Stimulated activated CD4-positive, alpha-beta T cell treated with anti-CD3 and anti-CD28 coated beads, Interleukin-15, amount 100 ng/mL, for 48 hours (primary cell): ENCODE results near the gene CCDC190.
A peak's percentile ranks its signal among the peaks of the same experiment; 100 is the strongest.
"Not testable (repeated sequence)": the region's sequence is repeated elsewhere in the genome, so short reads cannot be mapped to it uniquely, and the experiment has no call there.

Source experiments
- DNase-seq, 2 donors: peaks; one replicate each; pipeline ENCODE4 v3.0.0-alpha.2; 2020; ENCODE audit warnings: low read depth in 2 of 2

CCDC190 gene

GRCh38 chr1:162877412-162877811 lies 16.4 kb upstream of the CCDC190 start:
- no peak for DNase-seq

- no peak for DNase-seq
These were observed 15.8 kb upstream of the CCDC190 start for GRCh38 chr1:162876751-162877150.

GRCh38 chr1:162873671-162874666 lies 13.0 kb upstream of the CCDC190 start:
- no peak for DNase-seq

DNA sequence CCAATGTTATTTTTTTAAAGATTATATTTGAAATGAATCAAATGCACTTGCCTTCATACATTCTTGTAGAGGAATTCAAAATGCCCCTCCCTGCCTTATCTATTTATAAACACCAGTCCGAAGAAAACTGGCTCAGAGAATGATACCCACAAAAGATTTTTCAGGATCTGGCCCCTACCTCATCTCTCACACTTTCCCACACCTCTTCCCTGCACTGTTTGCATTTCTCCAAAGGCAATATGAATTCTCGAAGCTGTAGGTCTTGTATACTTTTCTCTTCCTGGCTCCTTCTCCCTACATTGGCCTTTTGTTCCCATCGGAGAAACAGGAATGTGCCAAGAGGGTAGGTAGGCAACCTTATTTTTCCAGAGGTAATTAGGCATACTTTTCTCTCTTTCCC lies 12.0 kb upstream of the CCDC190 start:
- no peak for DNase-seq

GRCh38 chr1:162871417-162871816 lies 10.4 kb upstream of the CCDC190 start:
- not testable (repeated sequence) for DNase-seq

GRCh38 chr1:162868972-162869371 lies 8.0 kb upstream of the CCDC190 start:
- DNase-seq: no peak

DNA sequence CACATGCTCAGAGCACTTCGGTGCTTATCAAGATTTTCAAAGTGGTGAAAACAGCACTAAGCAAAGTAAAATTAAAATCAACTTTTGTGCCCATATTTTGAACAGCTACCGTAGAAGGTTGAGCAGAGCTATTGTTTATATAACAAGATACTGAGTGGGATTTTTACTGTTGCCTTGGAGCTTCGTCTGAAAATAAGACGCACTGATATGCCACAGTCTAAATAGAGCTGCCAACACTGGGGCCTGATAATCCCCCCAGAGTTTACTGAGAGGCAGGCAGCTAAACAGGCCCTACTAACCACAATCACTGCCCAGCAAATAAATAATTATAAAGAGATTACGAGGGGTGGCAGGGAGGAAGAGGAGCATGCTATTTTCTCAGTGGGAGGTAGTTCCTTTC lies 650 bp upstream of the CCDC190 start:
- no peak for DNase-seq

DNA sequence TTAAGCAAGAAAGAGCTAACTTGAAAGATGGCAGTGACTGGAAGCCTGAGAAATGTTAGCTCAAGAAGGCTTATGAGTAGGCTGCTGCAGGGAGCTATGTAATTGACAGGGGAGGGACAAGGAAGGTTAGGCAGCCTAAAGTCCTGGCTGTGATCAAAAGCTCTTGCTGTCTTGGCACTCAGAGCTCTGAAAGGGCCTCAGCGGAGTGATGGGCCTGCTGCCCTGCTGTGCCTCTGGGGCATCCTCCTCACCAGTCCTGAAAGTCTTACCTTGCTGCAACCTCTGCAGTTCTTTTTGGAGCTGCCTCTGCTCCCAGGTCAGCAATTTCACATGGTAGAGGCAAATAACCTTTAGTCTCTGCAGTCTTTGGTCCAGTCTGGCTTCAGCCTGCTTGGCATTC lies 1.8 kb downstream of the CCDC190 start:
- DNase-seq: no peak

DNA sequence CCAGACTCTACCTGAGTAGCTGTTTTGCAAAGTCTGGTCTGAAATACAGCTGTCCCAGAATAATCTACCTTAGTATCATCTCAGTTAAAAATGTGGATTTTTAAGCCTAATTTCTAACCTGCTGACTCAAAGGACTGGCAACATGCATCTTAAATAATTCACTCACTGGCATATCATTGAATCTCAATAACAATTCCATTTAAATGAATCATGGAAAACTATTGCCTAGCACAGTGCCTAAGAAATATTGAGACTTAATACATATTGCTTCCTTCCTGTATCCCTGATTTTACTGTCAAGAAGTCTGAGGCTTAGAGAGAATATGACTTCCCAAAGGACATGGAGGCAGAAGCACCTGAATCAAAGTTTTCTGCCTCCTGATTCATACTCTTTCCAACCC lies 3.1 kb downstream of the CCDC190 start:
- DNase-seq: no peak

GRCh38 chr1:162856260-162856659 lies 4.7 kb downstream of the CCDC190 start:
- DNase-seq: no peak

DNA sequence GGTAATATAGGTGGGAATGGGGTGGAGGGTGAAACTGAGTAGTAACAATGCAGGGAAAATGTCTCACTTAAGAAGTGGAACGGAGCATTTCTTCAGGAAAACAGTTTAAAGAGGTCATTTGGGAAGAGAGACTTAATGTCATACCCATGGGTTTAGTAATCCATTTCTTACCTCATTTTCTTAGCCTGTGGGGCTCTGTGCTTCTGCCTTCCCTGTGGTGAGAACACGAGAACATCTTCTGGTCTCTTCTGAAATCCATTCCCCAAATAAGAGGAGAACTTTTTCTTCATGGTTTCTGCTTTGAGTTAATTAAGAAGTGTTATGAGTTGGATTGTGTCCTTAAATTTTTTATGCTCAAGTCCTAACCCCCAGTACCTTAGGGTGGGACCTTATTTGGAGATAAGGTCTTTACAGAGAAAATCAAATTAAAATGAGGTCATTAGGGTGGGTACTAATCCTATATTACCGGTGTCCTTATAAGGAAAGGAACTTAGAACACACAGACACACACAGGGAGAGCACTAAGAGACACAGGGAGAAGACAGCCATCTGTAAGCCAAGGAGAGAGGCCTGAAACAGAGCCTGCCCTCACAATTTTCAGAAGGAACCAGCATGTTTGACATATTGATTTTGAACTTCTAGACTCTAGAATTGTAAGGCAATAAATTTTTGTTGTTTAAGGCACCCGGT lies 5.4 kb downstream of the CCDC190 start:
- DNase-seq: no peak

- DNase-seq: peak; percentile 12 to 35
These were observed 6.6 kb downstream of the CCDC190 start for GRCh38 chr1:162854245-162854882.

- DNase-seq: no peak
These were observed 9.6 kb downstream of the CCDC190 start for GRCh38 chr1:162851341-162851740.

DNA sequence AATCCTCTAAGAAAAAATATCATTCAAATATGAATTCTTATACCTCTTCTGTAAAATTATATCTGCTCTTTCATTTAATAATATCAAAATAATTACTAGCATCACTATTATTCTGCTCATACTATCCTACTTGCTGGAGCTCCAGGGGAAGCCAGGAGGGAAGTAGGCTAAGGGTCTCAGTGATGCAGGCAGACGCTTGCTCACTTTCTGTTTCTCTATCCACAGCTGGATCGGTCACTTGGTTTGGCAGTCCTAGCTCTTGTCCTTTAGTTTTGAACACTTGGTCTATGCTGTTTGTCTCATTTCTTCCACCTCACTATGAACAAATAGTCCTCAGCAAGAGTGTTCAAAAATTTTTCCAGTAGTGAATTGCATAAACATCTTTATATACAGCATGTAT lies 11.3 kb downstream of the CCDC190 start:
- DNase-seq: no peak

- peak; percentile 56 to 71 for DNase-seq
These were observed 13.0 kb downstream of the CCDC190 start for GRCh38 chr1:162847839-162848453.

- DNase-seq: no peak
These were observed 14.4 kb downstream of the CCDC190 start for GRCh38 chr1:162846256-162847212.

GRCh38 chr1:162844153-162844552 lies 16.8 kb downstream of the CCDC190 start:
- no peak for DNase-seq

GRCh38 chr1:162840250-162840839 lies 20.6 kb downstream of the CCDC190 start:
- DNase-seq: no peak

DNA sequence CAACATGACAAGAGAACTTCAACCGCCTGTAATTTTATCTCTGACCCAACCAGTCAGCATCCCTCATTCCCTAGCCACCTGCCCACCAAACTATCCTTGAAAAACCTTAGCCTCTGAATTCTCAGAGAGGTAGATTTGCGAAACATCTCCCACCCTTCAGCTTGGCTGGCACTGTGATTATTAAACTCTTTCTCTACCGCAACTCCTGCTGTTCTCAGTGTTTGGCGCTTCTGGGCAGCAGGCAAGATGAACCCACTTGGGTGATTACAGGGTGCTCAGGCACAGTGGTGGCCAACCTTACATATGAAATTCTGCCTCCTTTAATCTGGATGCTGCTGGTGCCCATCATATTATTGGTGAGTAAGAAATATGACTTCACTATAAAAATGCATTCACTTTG lies 22.1 kb downstream of the CCDC190 start:
- DNase-seq: no peak

DNA sequence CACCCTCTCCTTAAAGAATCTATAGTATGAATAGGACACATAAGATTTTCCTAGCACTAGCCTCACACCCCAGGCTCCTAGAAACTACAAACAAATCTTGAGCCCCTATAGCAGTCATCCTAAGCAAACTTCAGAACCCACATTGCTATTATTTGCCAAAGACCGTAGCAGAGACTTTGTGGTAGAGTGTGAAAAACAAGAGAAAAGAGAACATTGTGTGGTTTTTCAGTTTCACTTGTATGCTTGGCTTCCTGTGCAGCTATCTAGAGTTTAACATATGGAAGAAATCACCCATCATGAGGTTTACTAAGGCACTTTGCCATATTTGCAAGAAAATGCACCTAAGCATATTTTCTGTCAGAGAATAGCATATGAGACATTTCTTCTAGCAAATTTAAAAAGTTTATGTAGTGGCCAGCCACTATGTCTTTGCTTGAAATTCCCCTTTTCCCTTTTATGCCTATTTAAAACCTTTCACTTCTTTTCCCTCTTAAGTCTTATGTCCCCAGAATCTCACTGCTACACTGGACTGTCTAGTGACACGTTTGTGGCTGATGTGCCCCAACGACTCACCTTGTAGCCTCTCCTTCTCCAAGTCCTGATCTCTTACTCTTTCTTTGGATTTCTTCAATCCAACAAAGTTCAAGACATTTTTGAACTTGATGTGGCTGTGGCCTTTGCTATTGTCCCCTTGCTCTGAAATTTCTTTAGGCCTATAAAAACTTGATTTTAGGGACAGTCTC lies 25.6 kb downstream of the CCDC190 start:
- DNase-seq: no peak
